Sigmoid colon (tissue), 4 donors: ENCODE results near the gene RAB31.

Experiments
- EP300 ChIP-seq, 4 donors: sonication (generic); formaldehyde crosslinking; IDR thresholded peaks; one replicate each; pipeline ENCODE4 v1.6.1; 2017; ENCODE audit warnings: antibody characterized with exemption in 4 of 4
- POLR2A ChIP-seq, 2 donors: fragments of 450-650 bp; IDR thresholded peaks; one replicate each; pipeline ENCODE4 v1.6.1; 2016; ENCODE audit warnings: antibody characterized with exemption in 2 of 2, mild to moderate bottlenecking in 2 of 2, moderate library complexity in 2 of 2
- POLR2AphosphoS5 ChIP-seq, 4 donors: sonication (generic); formaldehyde crosslinking; IDR thresholded peaks; one replicate each; pipeline ENCODE4 v1.6.1; 2017; ENCODE audit warnings: antibody characterized with exemption in 4 of 4
- TF ChIP-seq, protein P1 (sequence below), 4 experiments: fragments of 450-650 bp in 3 of 4; fragments of 200-600 bp in 1 of 4; IDR thresholded peaks; one replicate each; pipeline ENCODE4 v1.5.1; 2016 to 2019; ENCODE audit warnings: antibody characterized with exemption in 4 of 4, mild to moderate bottlenecking in 3 of 4, moderate library complexity in 2 of 4

DNA sequence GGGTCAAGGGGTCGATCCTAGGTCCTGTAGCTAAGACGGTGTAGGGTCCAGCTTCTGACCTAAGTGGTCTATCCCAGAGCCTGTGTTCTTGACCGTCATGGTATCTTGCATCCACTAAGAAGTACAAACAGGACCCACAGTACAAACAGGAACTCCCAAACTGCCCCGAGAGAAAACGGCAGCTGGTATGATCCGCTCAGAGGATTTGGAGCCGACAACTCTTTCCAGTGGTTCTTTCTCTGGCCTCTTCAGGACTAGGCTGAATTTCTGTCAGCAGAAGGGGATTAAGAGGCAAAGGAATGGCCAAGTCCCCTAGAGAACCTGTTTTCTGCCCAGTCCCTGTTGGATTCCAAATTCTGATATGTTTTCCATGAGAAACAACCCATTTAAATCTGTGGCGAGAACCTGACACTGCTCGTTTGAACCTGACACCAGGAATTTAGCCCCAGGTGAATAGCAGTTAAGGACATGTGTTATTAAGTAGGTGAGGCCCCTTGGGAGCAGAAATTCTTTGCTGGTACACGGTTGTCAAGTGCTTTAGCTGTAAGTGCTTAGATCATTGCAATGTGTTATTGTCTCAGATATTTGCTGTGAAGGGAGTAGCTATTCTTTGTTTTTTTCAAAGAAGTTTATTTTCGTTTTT, 127.1 kb downstream of the RAB31 start:
- TF ChIP-seq POLR2A (IDR thresholded peaks at IDR 0.05) (no peak), EP300 (IDR thresholded peaks at IDR 0.05) (no peak), POLR2AphosphoS5 (IDR thresholded peaks at IDR 0.05) (no peak)
- TF ChIP-seq, protein P1, sequence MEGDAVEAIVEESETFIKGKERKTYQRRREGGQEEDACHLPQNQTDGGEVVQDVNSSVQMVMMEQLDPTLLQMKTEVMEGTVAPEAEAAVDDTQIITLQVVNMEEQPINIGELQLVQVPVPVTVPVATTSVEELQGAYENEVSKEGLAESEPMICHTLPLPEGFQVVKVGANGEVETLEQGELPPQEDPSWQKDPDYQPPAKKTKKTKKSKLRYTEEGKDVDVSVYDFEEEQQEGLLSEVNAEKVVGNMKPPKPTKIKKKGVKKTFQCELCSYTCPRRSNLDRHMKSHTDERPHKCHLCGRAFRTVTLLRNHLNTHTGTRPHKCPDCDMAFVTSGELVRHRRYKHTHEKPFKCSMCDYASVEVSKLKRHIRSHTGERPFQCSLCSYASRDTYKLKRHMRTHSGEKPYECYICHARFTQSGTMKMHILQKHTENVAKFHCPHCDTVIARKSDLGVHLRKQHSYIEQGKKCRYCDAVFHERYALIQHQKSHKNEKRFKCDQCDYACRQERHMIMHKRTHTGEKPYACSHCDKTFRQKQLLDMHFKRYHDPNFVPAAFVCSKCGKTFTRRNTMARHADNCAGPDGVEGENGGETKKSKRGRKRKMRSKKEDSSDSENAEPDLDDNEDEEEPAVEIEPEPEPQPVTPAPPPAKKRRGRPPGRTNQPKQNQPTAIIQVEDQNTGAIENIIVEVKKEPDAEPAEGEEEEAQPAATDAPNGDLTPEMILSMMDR (IDR thresholded peaks at IDR 0.05) = no peak
